ENCODE results near the gene OTOP2. TPM values are rescaled to one million over a fixed set of nuclear protein-coding genes. Genes with fewer than 3 reads are reported as not detected.

The OTOP2 gene
- total RNA-seq, 6 donors from 2014 or later: not detected

GRCh38 chr17:74883241-74883745, 40.8 kb upstream of the OTOP2 start:
- TF ChIP-seq CTCF (IDR thresholded peaks at IDR 0.05): no peak
- TF ChIP-seq POLR2AphosphoS5 (IDR thresholded peaks at IDR 0.05): no peak
- no peak for TF ChIP-seq POLR2A (IDR thresholded peaks at IDR 0.05)
- no peak for TF ChIP-seq EP300 (IDR thresholded peaks at IDR 0.05)
- DNase-seq (no peak), ATAC-seq (ENCODE audit: low FRiP score in 2 of 2) (peak in 1 of 2 donors; percentile 62)
- Histone ChIP-seq H3K9me3 (no peaks in the 10 kb centered on the region), H3K4me3 (no peak overlapping the region), H3K27ac (no peak overlapping the region), H3K36me3 (no peaks in the 10 kb centered on the region), H3K27me3 (no peaks in the 10 kb centered on the region), H3K4me1 (no peaks in the 10 kb centered on the region)
- 55 to 58% methylated on average over 15 of the region's 15 CpGs for WGBS, 2 donors

- Histone ChIP-seq H3K4me3 (no peak overlapping the region), H3K4me1 (peaks cover 5 to 14% (median 10%) of the 10 kb centered on the region in 4 donors), H3K27ac (no peak overlapping the region), H3K27me3 (peaks cover 0 to 14% (median 9%) of the 10 kb centered on the region in 4 donors), H3K9me3 (no peaks in the 10 kb centered on the region), H3K36me3 (no peaks in the 10 kb centered on the region)
- ATAC-seq (ENCODE audit: low FRiP score in 2 of 2) (no peak), DNase-seq (no peak)
- WGBS, 2 donors: 52 to 66% methylated on average over 10 to 12 of the region's 13 CpGs
- TF ChIP-seq CTCF (IDR thresholded peaks at IDR 0.05) (no peak), EP300 (IDR thresholded peaks at IDR 0.05) (no peak), POLR2AphosphoS5 (IDR thresholded peaks at IDR 0.05) (no peak), POLR2A (IDR thresholded peaks at IDR 0.05) (no peak)
These were observed 35.6 kb upstream of the OTOP2 start for GRCh38 chr17:74888469-74888868.

- ATAC-seq (ENCODE audit: low FRiP score in 2 of 2) (no peak), DNase-seq (no peak)
- H3K27ac ChIP-seq: no peak overlapping the region
- TF ChIP-seq EP300 (IDR thresholded peaks at IDR 0.05): no peak
- no peak for TF ChIP-seq POLR2AphosphoS5 (IDR thresholded peaks at IDR 0.05)
- TF ChIP-seq POLR2A (IDR thresholded peaks at IDR 0.05): no peak
- no peak for TF ChIP-seq CTCF (IDR thresholded peaks at IDR 0.05)
- H3K27me3 ChIP-seq: peaks cover 0 to 26% (median 15%) of the 10 kb centered on the region in 4 donors
- no peaks in the 10 kb centered on the region for H3K36me3 ChIP-seq
- H3K4me1 ChIP-seq: peaks cover 10 to 19% (median 15%) of the 10 kb centered on the region in 4 donors
- H3K4me3 ChIP-seq: no peak overlapping the region
- no peaks in the 10 kb centered on the region for H3K9me3 ChIP-seq
- WGBS, 2 donors: 90 to 100% methylated on average over 3 to 7 of the region's 7 CpGs
These were observed 33.5 kb upstream of the OTOP2 start for GRCh38 chr17:74890554-74890953.

- DNase-seq (peak in 1 of 2 donors; percentile 68), ATAC-seq (ENCODE audit: low FRiP score in 2 of 2) (peak in 1 of 2 donors; percentile 27)
- no peak overlapping the region for H3K27ac ChIP-seq
- peaks cover 0 to 26% (median 15%) of the 10 kb centered on the region in 4 donors for H3K27me3 ChIP-seq
- 53 to 62% methylated on average over 11 to 19 of the region's 20 CpGs for WGBS, 2 donors
- H3K36me3 ChIP-seq: no peaks in the 10 kb centered on the region
- TF ChIP-seq POLR2AphosphoS5 (IDR thresholded peaks at IDR 0.05): no peak
- TF ChIP-seq EP300 (IDR thresholded peaks at IDR 0.05): no peak
- no peak for TF ChIP-seq POLR2A (IDR thresholded peaks at IDR 0.05)
- no peak for TF ChIP-seq CTCF (IDR thresholded peaks at IDR 0.05)
- H3K4me1 ChIP-seq: peaks cover 10 to 19% (median 15%) of the 10 kb centered on the region in 4 donors
- H3K9me3 ChIP-seq: no peaks in the 10 kb centered on the region
- no peak overlapping the region for H3K4me3 ChIP-seq
These were observed 31.8 kb upstream of the OTOP2 start for GRCh38 chr17:74892013-74892841.
